Stimulated activated CD8-positive, alpha-beta memory T cell treated with anti-CD3 and anti-CD28 coated beads, Interleukin-2, amount 100 ng/mL, for 1 hour (primary cell): Measurements from ENCODE around the gene BBLN.

Experiments used
- DNase-seq, 2 donors: peaks; one replicate each; pipeline ENCODE4 v3.0.0-alpha.2; 2020; ENCODE audit warnings: low read depth in 2 of 2

BBLN gene

GRCh38 chr9:128145536-128145935, 14.5 kb upstream of the BBLN start:
- no peak for DNase-seq

GRCh38 chr9:128145951-128146351, 14.1 kb upstream of the BBLN start:
- no peak for DNase-seq

GRCh38 chr9:128146591-128147120, 13.4 kb upstream of the BBLN start:
- DNase-seq: no peak

GRCh38 chr9:128148509-128149000, 11.5 kb upstream of the BBLN start:
- DNase-seq: no peak

- DNase-seq: no peak
Measured at GRCh38 chr9:128149001-128149701, 10.9 kb upstream of the BBLN start, which contains the start of gene LCN2. Gene LCN2 (plus strand): TSS chr9:128149453. CDS start chr9:128149526, 73 bp downstream.

GRCh38 chr9:128149951-128150593, 10.0 kb upstream of the BBLN start:
- no peak for DNase-seq

GRCh38 chr9:128150594-128151308, 9.3 kb upstream of the BBLN start:
- no peak for DNase-seq

- DNase-seq: no peak
Measured at GRCh38 chr9:128151309-128152132, 8.5 kb upstream of the BBLN start.

- DNase-seq: no peak
Measured at GRCh38 chr9:128152133-128153059, 7.7 kb upstream of the BBLN start.

GRCh38 chr9:128153060-128153946, 6.8 kb upstream of the BBLN start:
- DNase-seq: no peak

GRCh38 chr9:128153947-128154695, 5.9 kb upstream of the BBLN start:
- DNase-seq: no peak

- DNase-seq: no peak
Measured at GRCh38 chr9:128155736-128156500, 4.1 kb upstream of the BBLN start.

GRCh38 chr9:128159522-128159783, 612 bp upstream of the BBLN start:
- peak; percentile 12 to 15 for DNase-seq

GRCh38 chr9:128160603-128160987, 530 bp downstream of the BBLN start:
- DNase-seq: peak; percentile 9 to 14

- DNase-seq: no peak
Measured at GRCh38 chr9:128161215-128161902, 1.3 kb downstream of the BBLN start.

GRCh38 chr9:128162215-128163026, 2.4 kb downstream of the BBLN start:
- no peak for DNase-seq
